Liver (tissue), 9 donors: ENCODE measurements around the gene PRCC. TPM values are rescaled to one million over a fixed set of nuclear protein-coding genes. Genes with fewer than 3 reads are reported as not detected.
A peak's percentile ranks its signal among the peaks of the same experiment; 100 is the strongest.

Experiments
- DNase-seq: peaks from one replicate; pipeline ENCODE4 v3.0.0-alpha.2; 2017; ENCODE audit warnings: low spot score
- H3K27ac ChIP-seq, 2 donors: one replicate each; pipeline ENCODE4 v1.7.0; 2013; ENCODE audit warnings: inconsistent platforms in 2 of 2, low read length in 2 of 2, control low read depth in 1 of 2, low read depth in 1 of 2, mild to moderate bottlenecking in 1 of 2
- H3K27me3 ChIP-seq, 4 donors: one replicate each; pipeline versions ENCODE4 v1.6.1 to v1.7.0; 2013; ENCODE audit warnings: low read length in 3 of 4, inconsistent platforms in 1 of 4, mild to moderate bottlenecking in 1 of 4, moderate library complexity in 1 of 4; ENCODE audit not compliant: control insufficient read depth in 4 of 4, insufficient read depth in 4 of 4
- H3K36me3 ChIP-seq, 4 donors: one replicate each; pipeline versions ENCODE4 v1.6.1 to v1.7.0; 2013; ENCODE audit warnings: low read length in 3 of 4, mild to moderate bottlenecking in 3 of 4, low read depth in 1 of 4, moderate library complexity in 1 of 4; ENCODE audit not compliant: control insufficient read depth in 4 of 4, insufficient read depth in 3 of 4
- H3K4me1 ChIP-seq, 4 donors: one replicate each; pipeline versions ENCODE4 v1.6.1 to v1.7.0; 2013; ENCODE audit warnings: low read length in 3 of 4, mild to moderate bottlenecking in 3 of 4, moderate library complexity in 1 of 4; ENCODE audit not compliant: control insufficient read depth in 4 of 4, insufficient read depth in 4 of 4
- H3K4me3 ChIP-seq, 3 donors: one replicate each; pipeline versions ENCODE4 v1.6.1 to v1.7.0; 2013; ENCODE audit warnings: low read length in 3 of 3, control low read depth in 1 of 3, low read depth in 1 of 3, mild to moderate bottlenecking in 1 of 3
- H3K9ac ChIP-seq, 2 donors: one replicate each; pipeline ENCODE4 v1.7.0; 2013; ENCODE audit warnings: low read length in 2 of 2, mild to moderate bottlenecking in 2 of 2, moderate library complexity in 2 of 2, control low read depth in 1 of 2, low read depth in 1 of 2
- H3K9me3 ChIP-seq, 4 donors: one replicate each; pipeline versions ENCODE4 v1.6.1 to v1.7.0; 2013; ENCODE audit warnings: low read length in 3 of 4; ENCODE audit not compliant: control insufficient read depth in 4 of 4
- ATF3 ChIP-seq: IDR thresholded peaks from 2 replicates; pipeline ENCODE4 v1.6.1; 2016; ENCODE audit warnings: antibody characterized with exemption
- CTCF ChIP-seq: fragments of 150-350 bp; IDR thresholded peaks from 2 replicates; pipeline ENCODE4 v1.5.1; 2017; ENCODE audit warnings: improper control_type of control experiment, low read depth, low read length; ENCODE audit not compliant: missing input control
- EGR1 ChIP-seq, 2 donors: IDR thresholded peaks; 2 replicates each; pipeline ENCODE4 v1.6.1; 2016 to 2018; ENCODE audit warnings: antibody characterized with exemption in 2 of 2, low read depth in 2 of 2
- FOXA1 ChIP-seq: IDR thresholded peaks from 2 replicates; pipeline ENCODE4 v1.6.1; 2016; ENCODE audit warnings: antibody characterized with exemption
- FOXA2 ChIP-seq: IDR thresholded peaks from 2 replicates; pipeline ENCODE4 v1.6.1; 2016; ENCODE audit warnings: antibody characterized with exemption
- GABPA ChIP-seq, 2 donors: IDR thresholded peaks in 1 of 2; conservative IDR thresholded peaks in 1 of 2; 2 replicates each; pipeline ENCODE4 v1.6.1; 2016; ENCODE audit warnings: antibody characterized with exemption in 2 of 2, mild to moderate bottlenecking in 1 of 2, moderate library complexity in 1 of 2
- HNF4A ChIP-seq, 2 donors: conservative IDR thresholded peaks; 2 replicates each; pipeline ENCODE4 v1.6.1; 2016; ENCODE audit warnings: antibody characterized with exemption in 2 of 2, mild to moderate bottlenecking in 2 of 2
- HNF4G ChIP-seq: IDR thresholded peaks from 2 replicates; pipeline ENCODE4 v1.6.1; 2016; ENCODE audit warnings: antibody characterized with exemption
- JUND ChIP-seq, 2 donors: IDR thresholded peaks; 2 replicates each; pipeline ENCODE4 v1.6.1; 2016; ENCODE audit warnings: antibody characterized with exemption in 2 of 2
- MAX ChIP-seq: IDR thresholded peaks from 2 replicates; pipeline ENCODE4 v1.6.1; 2016; ENCODE audit warnings: antibody characterized with exemption
- NR2F2 ChIP-seq: IDR thresholded peaks from 2 replicates; pipeline ENCODE4 v1.6.1; 2016; ENCODE audit warnings: antibody characterized with exemption
- RAD21 ChIP-seq, 2 donors: IDR thresholded peaks; 2 replicates each; pipeline ENCODE4 v1.6.1; 2016; ENCODE audit warnings: antibody characterized with exemption in 2 of 2, mild to moderate bottlenecking in 2 of 2
- REST ChIP-seq: IDR thresholded peaks from 2 replicates; pipeline ENCODE4 v1.6.1; 2016; ENCODE audit warnings: antibody characterized with exemption, mild to moderate bottlenecking
- RXRA ChIP-seq, 2 donors: IDR thresholded peaks; 2 replicates each; pipeline ENCODE4 v1.6.1; 2017 to 2018; ENCODE audit warnings: antibody characterized with exemption in 2 of 2, mild to moderate bottlenecking in 1 of 2
- SP1 ChIP-seq: IDR thresholded peaks from 2 replicates; pipeline ENCODE4 v1.6.1; 2018; ENCODE audit warnings: antibody characterized with exemption, mild to moderate bottlenecking
- TAF1 ChIP-seq: conservative IDR thresholded peaks from 2 replicates; pipeline ENCODE4 v1.6.1; 2016; ENCODE audit warnings: antibody characterized with exemption, mild to moderate bottlenecking
- YY1 ChIP-seq: IDR thresholded peaks from 2 replicates; pipeline ENCODE4 v1.6.1; 2016; ENCODE audit warnings: antibody characterized with exemption, mild to moderate bottlenecking
- ZBTB33 ChIP-seq: IDR thresholded peaks from 2 replicates; pipeline ENCODE4 v1.6.1; 2016; ENCODE audit warnings: antibody characterized with exemption
- WGBS: extraction: QIAGEN DNeasy Blood & Tissue Kit; methylation state at CpG from one replicate; pipeline ENCODE4 v1.1.7; 2013; 5-methylcytosine and 5-hydroxymethylcytosine counted together
- polyA plus RNA-seq, 2 donors: library from polyadenylated mRNA; stranded (reverse) in 1 of 2; unstranded in 1 of 2; fragments of 200-250 nt in 1 of 2; fragments of >200 nt in 1 of 2; fragmentation: Nextera tagmentation in 1 of 2; extraction: Ambion mirVana in 1 of 2; gene quantifications; one replicate each; pipeline versions ENCODE4 v1.2.1 to v1.2.3, GENCODE V29; 2013 to 2015
- total RNA-seq, 2 donors: library from RNA; depleted of rRNA; stranded (reverse); fragments of >200 nt; gene quantifications; one replicate each; pipeline ENCODE4 v1.2.3, GENCODE V29; 2014
- donor health status: healthy.
- donor health status: healthy.
- donor health status: healthy.
- donor health status: healthy.
- donor health status: healthy.

PRCC gene
- total and polyA plus RNA-seq, 4 donors = 8.8 to 19.3 (median 14.3) TPM

GRCh38 chr1:156748670-156749418, 18.5 kb upstream of the PRCC start (continued):
- no peak for TF ChIP-seq CTCF
- no peak for TF ChIP-seq ATF3
- TF ChIP-seq FOXA2 = no peak
- TF ChIP-seq EGR1 (IDR thresholded peaks at IDR 0.05; ENCODE audit: low read depth in 2 of 2) = no peak

GRCh38 chr1:156749419-156750118, 17.8 kb upstream of the PRCC start:
- WGBS = 10% methylated on average over 8 of the region's 8 CpGs
- Histone ChIP-seq H3K36me3 (peaks cover 0 to 4% (median 1%) of the 10 kb centered on the region in 4 donors), H3K27me3 (no peaks in the 10 kb centered on the region), H3K4me1 (peaks cover 6 to 61% (median 56%) of the 10 kb centered on the region in 4 donors), H3K9me3 (no peaks in the 10 kb centered on the region), H3K27ac (peak overlapping the region; percentile 96 to 97), H3K9ac (peak overlapping the region; percentile 93 to 97), H3K4me3 (peak overlapping the region; percentile 79 to 92 (median 86))
- TF ChIP-seq REST (peak; percentile 68), EGR1 (IDR thresholded peaks at IDR 0.05; ENCODE audit: low read depth in 2 of 2) (peak in 1 of 2 donors; percentile 20), GABPA (IDR thresholded peaks at IDR 0.05 in 1 of 2, conservative IDR thresholded peaks at IDR 0.05 in 1 of 2) (peak in 1 of 2 donors; percentile 35), JUND (IDR thresholded peaks at IDR 0.05) (peak in 1 of 2 donors; percentile 56), FOXA2 (no peak), TAF1 (peak; percentile 62), NR2F2 (peak; percentile 46), SP1 (peak; percentile 86), MAX (peak; percentile 36), CTCF (peak; percentile 29), HNF4G (peak; percentile 84), YY1 (peak; percentile 32), HNF4A (conservative IDR thresholded peaks at IDR 0.05) (peak; percentile 94 to 95), ATF3 (no peak), RXRA (IDR thresholded peaks at IDR 0.05) (peak; percentile 80 to 84), RAD21 (IDR thresholded peaks at IDR 0.05) (peak in 1 of 2 donors; percentile 13), FOXA1 (no peak), ZBTB33 (no peak)
- peak; percentile 59 for DNase-seq
